ENCODE measurements around the gene RTTN. TPM values are rescaled to one million over a fixed set of nuclear protein-coding genes. Genes with fewer than 3 reads are reported as not detected.

The RTTN gene
- total RNA-seq, 6 experiments from 2014 or later, result 7.7 to 15.9 (median 11.7) TPM

DNA sequence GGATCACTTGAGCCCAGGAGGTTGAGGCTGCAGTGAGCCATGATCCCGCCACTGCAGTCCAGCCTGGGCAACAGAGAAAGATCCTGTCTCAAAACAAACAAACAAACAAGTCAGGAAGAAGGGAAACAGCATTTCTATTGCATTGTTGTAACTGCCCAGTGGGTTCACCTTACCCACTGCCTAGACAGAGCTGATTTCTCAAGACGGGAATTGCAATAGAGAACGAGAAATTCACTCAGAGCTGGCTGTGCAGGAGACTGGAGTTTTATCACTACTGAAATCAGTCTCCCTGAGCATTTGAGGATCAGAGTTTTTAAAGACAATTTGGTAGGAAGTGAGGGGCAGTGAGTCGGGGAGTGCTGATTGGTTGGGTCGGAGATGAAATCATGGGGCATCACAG lies 24.2 kb upstream of the RTTN start:
- H3K27me3 Mint-ChIP-seq (ENCODE audit: insufficient read depth), result peaks cover 2% of the 10 kb centered on the region; the same call in 1 of the 2 replicates
- no peak for DNase-seq
- TF ChIP-seq CTCF (IDR thresholded peaks at IDR 0.05), result no peak

GRCh38 chr18:70228536-70228935 lies 23.0 kb upstream of the RTTN start:
- TF ChIP-seq CTCF (IDR thresholded peaks at IDR 0.05), result no peak
- no peak for DNase-seq

More for the DNA sequence above, 24.2 kb upstream of the RTTN start:
- Mint-ChIP-seq H3K27ac (no peak overlapping the region), H3K4me3 (no peak overlapping the region), H3K4me1 (ENCODE audit: low read depth) (no peaks in the 10 kb centered on the region), H3K36me3 (ENCODE audit: low read depth) (peaks cover 21% of the 10 kb centered on the region), H3K9me3 (peaks cover 18% of the 10 kb centered on the region)

GRCh38 chr18:70227438-70227837 lies 22.0 kb upstream of the RTTN start:
- no peak for DNase-seq
- no peak for TF ChIP-seq CTCF (IDR thresholded peaks at IDR 0.05)
- Mint-ChIP-seq H3K27ac (no peak overlapping the region), H3K4me1 (ENCODE audit: low read depth) (no peaks in the 10 kb centered on the region), H3K9me3 (peaks cover 18% of the 10 kb centered on the region), H3K36me3 (ENCODE audit: low read depth) (peaks cover 21% of the 10 kb centered on the region), H3K27me3 (ENCODE audit: insufficient read depth) (peaks cover 5% of the 10 kb centered on the region), H3K4me3 (no peak overlapping the region)

More at GRCh38 chr18:70228536-70228935, 23.0 kb upstream of the RTTN start:
- no peaks in the 10 kb centered on the region for H3K4me1 Mint-ChIP-seq (ENCODE audit: low read depth)
- H3K36me3 Mint-ChIP-seq (ENCODE audit: low read depth), result peaks cover 21% of the 10 kb centered on the region
- peaks cover 18% of the 10 kb centered on the region for H3K9me3 Mint-ChIP-seq
- peaks cover 5% of the 10 kb centered on the region for H3K27me3 Mint-ChIP-seq (ENCODE audit: insufficient read depth)
- no peak overlapping the region for H3K4me3 Mint-ChIP-seq
- H3K27ac Mint-ChIP-seq, result no peak overlapping the region

DNA sequence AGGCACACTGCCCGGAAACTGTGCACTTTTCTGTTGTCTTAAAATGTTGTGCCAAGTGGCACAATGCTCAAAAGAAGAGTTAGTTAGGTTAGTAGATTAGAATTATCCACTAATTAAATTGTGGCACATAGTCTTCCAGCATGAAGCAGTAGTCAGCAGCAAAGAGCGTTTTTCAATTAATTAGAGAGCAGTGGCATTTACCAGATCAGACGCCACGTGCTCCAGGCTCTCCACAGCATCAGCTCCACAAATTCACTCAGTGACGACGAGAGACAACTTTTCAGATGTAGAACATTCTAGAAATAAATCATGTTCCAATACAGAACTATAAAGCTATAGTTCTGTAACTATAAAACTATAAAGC lies 16.4 kb upstream of the RTTN start:
- H3K4me3 Mint-ChIP-seq, result no peak overlapping the region
- peaks cover under 1% of the 10 kb centered on the region for H3K9me3 Mint-ChIP-seq
- TF ChIP-seq CTCF (IDR thresholded peaks at IDR 0.05), result no peak
- no peak for DNase-seq
- H3K4me1 Mint-ChIP-seq (ENCODE audit: low read depth), result peaks cover under 1% of the 10 kb centered on the region; the same call in 1 of the 2 replicates
- H3K36me3 Mint-ChIP-seq (ENCODE audit: low read depth), result peaks cover 5% of the 10 kb centered on the region; the same call in 1 of the 2 replicates
- no peak overlapping the region for H3K27ac Mint-ChIP-seq
- peaks cover 7% of the 10 kb centered on the region for H3K27me3 Mint-ChIP-seq (ENCODE audit: insufficient read depth)

DNA sequence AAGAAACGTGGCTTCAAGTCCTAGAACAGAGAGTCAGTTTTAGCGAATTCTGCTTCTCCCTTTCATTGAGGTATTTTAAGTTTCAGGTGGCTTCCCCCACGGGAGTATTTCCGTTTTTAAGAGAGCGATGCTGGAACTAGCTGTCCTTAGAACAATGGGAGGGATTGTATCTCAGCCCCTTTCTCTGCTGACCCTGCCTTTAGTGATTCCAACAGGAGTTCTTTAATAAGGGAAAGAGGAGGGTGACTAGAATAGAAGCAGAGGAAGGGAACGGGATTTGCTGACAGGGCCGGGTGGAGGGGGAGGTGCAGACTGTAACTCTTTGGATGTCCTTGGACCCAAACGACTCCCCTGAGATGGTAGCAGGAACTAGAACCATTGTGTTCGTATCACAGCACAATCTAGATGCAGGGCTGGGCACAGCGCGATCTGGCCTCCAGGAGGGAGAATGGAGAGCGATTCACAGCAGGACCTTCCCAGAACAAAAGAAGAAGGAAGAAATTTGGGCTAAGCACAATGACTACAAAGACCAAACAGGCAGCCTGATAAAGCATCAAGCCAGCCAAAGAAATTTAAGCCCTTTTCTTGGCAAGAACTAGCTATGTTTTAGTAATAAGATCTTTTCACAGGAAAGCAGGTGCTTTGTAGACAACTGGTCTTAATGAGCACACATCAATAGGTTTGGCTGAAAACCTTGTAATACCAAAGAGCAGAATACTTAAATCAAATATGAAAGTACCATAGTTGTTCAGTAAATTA lies 15.8 kb upstream of the RTTN start:
- Mint-ChIP-seq H3K9me3 (no peaks in the 10 kb centered on the region), H3K27me3 (ENCODE audit: insufficient read depth) (peaks cover 7% of the 10 kb centered on the region), H3K36me3 (ENCODE audit: low read depth) (no peaks in the 10 kb centered on the region), H3K4me3 (no peak overlapping the region), H3K4me1 (ENCODE audit: low read depth) (peaks cover 5% of the 10 kb centered on the region; the same call in 1 of the 2 replicates), H3K27ac (no peak overlapping the region)
- no peak for TF ChIP-seq CTCF (IDR thresholded peaks at IDR 0.05)
- no peak for DNase-seq

Measured in HFFc6 (cell line).